ENCODE results near the gene ACCS. TPM values are rescaled to one million over a fixed set of nuclear protein-coding genes. Genes with fewer than 3 reads are reported as not detected.

Gene ACCS
- total RNA-seq, 1 donor from 2014 or later = 21.3 TPM

- no peaks in the 10 kb centered on the region for H4K20me1 ChIP-seq (ENCODE audit: insufficient read depth, low read length)
- no peak overlapping the region for H3K27ac ChIP-seq (ENCODE audit: low read depth, low read length)
- no peak overlapping the region for H3K9ac ChIP-seq (ENCODE audit: low read length)
- H3K4me1 ChIP-seq (ENCODE audit: insufficient read depth, low read length) = no peaks in the 10 kb centered on the region
- H3K4me3 ChIP-seq (ENCODE audit: insufficient read depth, low read depth, low read length) = no peak overlapping the region
- Mint-ChIP-seq H3K4me1 (ENCODE audit: low read depth, unreplicated experiment) (no peaks in the 10 kb centered on the region), H3K36me3 (ENCODE audit: low read depth, unreplicated experiment) (peaks cover 41% of the 10 kb centered on the region), H3K27ac (ENCODE audit: unreplicated experiment) (peak overlapping the region; percentile 36), H3K9me3 (ENCODE audit: unreplicated experiment) (peaks cover 3% of the 10 kb centered on the region), H3K4me3 (ENCODE audit: unreplicated experiment) (peak overlapping the region; percentile 5), H3K27me3 (ENCODE audit: low read depth, unreplicated experiment) (peaks cover 4% of the 10 kb centered on the region)
- DNase-seq (ENCODE audit: low read depth) (no peak), FAIRE-seq (no peak)
- H3K27me3 ChIP-seq (ENCODE audit: insufficient read depth, low read length) = no peaks in the 10 kb centered on the region
- no peak overlapping the region for H3K4me2 ChIP-seq (ENCODE audit: low read length)
- no peaks in the 10 kb centered on the region for H3K79me2 ChIP-seq (ENCODE audit: insufficient read depth, low read length)
- H3K9me3 ChIP-seq (ENCODE audit: insufficient read depth, low read depth, low read length) = no peaks in the 10 kb centered on the region
- no peaks in the 10 kb centered on the region for H3K36me3 ChIP-seq (ENCODE audit: insufficient read depth, low read length)
- no peak overlapping the region for H2AFZ ChIP-seq (ENCODE audit: low read depth, low read length)
- no peak for TF ChIP-seq EZH2 (IDR thresholded peaks at IDR 0.05; ENCODE audit: insufficient read depth, low read length)
- TF ChIP-seq, protein P1, sequence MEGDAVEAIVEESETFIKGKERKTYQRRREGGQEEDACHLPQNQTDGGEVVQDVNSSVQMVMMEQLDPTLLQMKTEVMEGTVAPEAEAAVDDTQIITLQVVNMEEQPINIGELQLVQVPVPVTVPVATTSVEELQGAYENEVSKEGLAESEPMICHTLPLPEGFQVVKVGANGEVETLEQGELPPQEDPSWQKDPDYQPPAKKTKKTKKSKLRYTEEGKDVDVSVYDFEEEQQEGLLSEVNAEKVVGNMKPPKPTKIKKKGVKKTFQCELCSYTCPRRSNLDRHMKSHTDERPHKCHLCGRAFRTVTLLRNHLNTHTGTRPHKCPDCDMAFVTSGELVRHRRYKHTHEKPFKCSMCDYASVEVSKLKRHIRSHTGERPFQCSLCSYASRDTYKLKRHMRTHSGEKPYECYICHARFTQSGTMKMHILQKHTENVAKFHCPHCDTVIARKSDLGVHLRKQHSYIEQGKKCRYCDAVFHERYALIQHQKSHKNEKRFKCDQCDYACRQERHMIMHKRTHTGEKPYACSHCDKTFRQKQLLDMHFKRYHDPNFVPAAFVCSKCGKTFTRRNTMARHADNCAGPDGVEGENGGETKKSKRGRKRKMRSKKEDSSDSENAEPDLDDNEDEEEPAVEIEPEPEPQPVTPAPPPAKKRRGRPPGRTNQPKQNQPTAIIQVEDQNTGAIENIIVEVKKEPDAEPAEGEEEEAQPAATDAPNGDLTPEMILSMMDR (IDR thresholded peaks at IDR 0.05; ENCODE audit: insufficient read depth, low read depth, low read length) = no peak
These were observed 13.3 kb downstream of the ACCS start for GRCh38 chr11:44079376-44079775.

- H3K4me1 ChIP-seq (ENCODE audit: insufficient read depth, low read length) = no peaks in the 10 kb centered on the region
- TF ChIP-seq, protein P1 (IDR thresholded peaks at IDR 0.05; ENCODE audit: insufficient read depth, low read depth, low read length) = no peak
- TF ChIP-seq EZH2 (IDR thresholded peaks at IDR 0.05; ENCODE audit: insufficient read depth, low read length) = no peak
- H3K9ac ChIP-seq (ENCODE audit: low read length) = no peak overlapping the region
- no peaks in the 10 kb centered on the region for H3K27me3 ChIP-seq (ENCODE audit: insufficient read depth, low read length)
- H3K27me3 Mint-ChIP-seq (ENCODE audit: low read depth, unreplicated experiment) = peaks cover 4% of the 10 kb centered on the region
- H3K4me3 ChIP-seq (ENCODE audit: insufficient read depth, low read depth, low read length) = no peak overlapping the region
- no peaks in the 10 kb centered on the region for H3K9me3 ChIP-seq (ENCODE audit: insufficient read depth, low read depth, low read length)
- DNase-seq (ENCODE audit: low read depth) = no peak
- no peak overlapping the region for H3K4me2 ChIP-seq (ENCODE audit: low read length)
- H3K27ac ChIP-seq (ENCODE audit: low read depth, low read length) = no peak overlapping the region
- FAIRE-seq = no peak
- H3K36me3 ChIP-seq (ENCODE audit: insufficient read depth, low read length) = no peaks in the 10 kb centered on the region
- H3K36me3 Mint-ChIP-seq (ENCODE audit: low read depth, unreplicated experiment) = peaks cover 32% of the 10 kb centered on the region
- H3K4me1 Mint-ChIP-seq (ENCODE audit: low read depth, unreplicated experiment) = no peaks in the 10 kb centered on the region
- H4K20me1 ChIP-seq (ENCODE audit: insufficient read depth, low read length) = no peaks in the 10 kb centered on the region
- H3K27ac Mint-ChIP-seq (ENCODE audit: unreplicated experiment) = no peak overlapping the region
- no peak overlapping the region for H2AFZ ChIP-seq (ENCODE audit: low read depth, low read length)
- H3K4me3 Mint-ChIP-seq (ENCODE audit: unreplicated experiment) = no peak overlapping the region
- peaks cover 7% of the 10 kb centered on the region for H3K9me3 Mint-ChIP-seq (ENCODE audit: unreplicated experiment)
- H3K79me2 ChIP-seq (ENCODE audit: insufficient read depth, low read length) = no peaks in the 10 kb centered on the region
These were observed 14.9 kb downstream of the ACCS start for GRCh38 chr11:44080951-44081350.

DNA sequence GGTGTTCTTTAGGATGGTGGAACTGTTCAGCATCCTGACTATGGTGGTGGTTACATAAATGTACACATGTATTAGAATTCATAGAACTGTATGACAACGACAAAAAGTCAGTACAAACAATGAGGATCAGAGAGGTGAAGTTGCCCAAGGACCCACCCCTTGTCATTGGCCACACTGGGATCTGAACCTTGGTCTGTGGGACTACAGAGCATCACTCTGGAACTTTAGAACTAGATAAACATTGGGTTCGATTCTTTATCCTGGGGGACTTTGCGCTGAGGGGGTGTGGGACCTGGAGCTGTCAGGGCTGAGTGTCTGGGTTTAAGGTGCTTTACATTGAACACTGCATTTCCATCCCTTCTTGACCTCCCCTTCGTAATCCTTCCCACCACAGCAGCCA lies 16.6 kb downstream of the ACCS start:
- H3K4me2 ChIP-seq (ENCODE audit: low read length) = no peak overlapping the region
- no peak overlapping the region for H3K9ac ChIP-seq (ENCODE audit: low read length)
- no peak for TF ChIP-seq EZH2 (IDR thresholded peaks at IDR 0.05; ENCODE audit: insufficient read depth, low read length)
- TF ChIP-seq, protein P1 (IDR thresholded peaks at IDR 0.05; ENCODE audit: insufficient read depth, low read depth, low read length) = no peak
- no peak overlapping the region for H3K27ac ChIP-seq (ENCODE audit: low read depth, low read length)
- DNase-seq (ENCODE audit: low read depth) (no peak), FAIRE-seq (no peak)
- H3K4me3 ChIP-seq (ENCODE audit: insufficient read depth, low read depth, low read length) = no peak overlapping the region
- no peaks in the 10 kb centered on the region for H3K36me3 ChIP-seq (ENCODE audit: insufficient read depth, low read length)
- Mint-ChIP-seq H3K4me3 (ENCODE audit: unreplicated experiment) (no peak overlapping the region), H3K9me3 (ENCODE audit: unreplicated experiment) (peaks cover 7% of the 10 kb centered on the region), H3K36me3 (ENCODE audit: low read depth, unreplicated experiment) (peaks cover 23% of the 10 kb centered on the region), H3K4me1 (ENCODE audit: low read depth, unreplicated experiment) (no peaks in the 10 kb centered on the region), H3K27me3 (ENCODE audit: low read depth, unreplicated experiment) (peaks cover 4% of the 10 kb centered on the region), H3K27ac (ENCODE audit: unreplicated experiment) (no peak overlapping the region)
- H2AFZ ChIP-seq (ENCODE audit: low read depth, low read length) = no peak overlapping the region
- no peaks in the 10 kb centered on the region for H3K79me2 ChIP-seq (ENCODE audit: insufficient read depth, low read length)
- H3K9me3 ChIP-seq (ENCODE audit: insufficient read depth, low read depth, low read length) = no peaks in the 10 kb centered on the region
- H4K20me1 ChIP-seq (ENCODE audit: insufficient read depth, low read length) = no peaks in the 10 kb centered on the region
- no peaks in the 10 kb centered on the region for H3K27me3 ChIP-seq (ENCODE audit: insufficient read depth, low read length)
- H3K4me1 ChIP-seq (ENCODE audit: insufficient read depth, low read length) = no peaks in the 10 kb centered on the region
